NCI-H82 (cell line): ENCODE results near the gene PTP4A2.
"Not testable (repeated sequence)": the region's sequence is repeated elsewhere in the genome, so short reads cannot be mapped to it uniquely, and the experiment has no call there.

Experiments used
- DNase-seq: peaks from one replicate; lab custom pipeline; 2025; lab: John Stamatoyannopoulos, UW

Gene PTP4A2

GRCh38 chr1:31924839-31925238 lies 13.3 kb downstream of the PTP4A2 start:
- DNase-seq, result no peak

DNA sequence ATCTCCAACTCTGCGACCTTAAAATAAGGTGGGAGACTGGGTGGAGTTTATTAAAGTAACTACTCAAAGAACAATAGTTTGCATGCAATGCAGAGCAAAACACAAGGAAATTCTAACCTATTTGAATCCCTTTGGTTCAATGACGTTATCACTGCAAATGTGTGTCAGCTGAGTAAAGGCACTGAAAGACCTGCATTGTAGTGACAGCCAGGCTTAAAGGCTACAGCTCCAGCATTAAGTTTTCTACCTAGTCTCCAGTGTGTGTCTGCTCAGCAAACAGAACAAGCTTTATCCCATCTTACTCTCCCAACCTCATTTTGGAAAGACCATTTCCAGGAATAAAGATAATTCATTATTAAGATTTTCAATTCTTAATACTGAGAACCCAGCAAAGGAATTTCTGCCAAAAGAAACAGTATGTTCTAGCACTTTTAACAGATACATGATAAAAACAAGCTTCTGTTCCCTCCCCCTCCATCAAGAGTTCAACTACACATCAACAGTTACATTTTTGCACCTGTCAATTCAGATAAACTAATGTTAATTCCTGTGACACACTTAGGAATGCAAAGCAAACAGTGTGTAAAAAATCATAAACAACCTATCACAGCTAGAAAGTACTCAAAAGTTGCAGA lies 14.2 kb downstream of the PTP4A2 start:
- DNase-seq, result no peak

DNA sequence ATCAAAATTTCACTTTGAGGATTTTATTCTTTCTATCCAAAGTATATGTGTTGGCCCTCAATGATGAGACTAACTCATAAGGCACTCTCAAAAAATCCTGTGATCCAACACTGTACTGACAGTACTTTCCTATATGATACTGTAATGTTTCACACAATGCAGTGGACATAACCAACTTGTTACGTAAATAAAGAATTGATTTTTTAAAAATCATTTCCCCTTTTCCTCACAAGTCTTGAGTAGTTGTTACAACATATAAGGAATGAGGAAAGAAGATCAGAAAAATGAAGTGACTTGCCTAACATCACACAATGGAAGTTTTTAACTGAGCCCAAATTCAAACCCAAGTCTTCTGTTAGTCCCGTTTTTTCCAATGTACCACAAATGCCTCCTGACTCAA lies 17.2 kb downstream of the PTP4A2 start:
- DNase-seq, result no peak

GRCh38 chr1:31919591-31919990 lies 18.6 kb downstream of the PTP4A2 start:
- DNase-seq, result no peak

GRCh38 chr1:31915438-31915837 lies 22.7 kb downstream of the PTP4A2 start:
- DNase-seq, result no peak

GRCh38 chr1:31913968-31914367 lies 24.2 kb downstream of the PTP4A2 start:
- DNase-seq, result no peak

GRCh38 chr1:31912839-31913239 lies 25.3 kb downstream of the PTP4A2 start:
- no peak for DNase-seq

GRCh38 chr1:31911994-31912780 lies 26.0 kb downstream of the PTP4A2 start:
- peak; percentile 35 for DNase-seq

DNA sequence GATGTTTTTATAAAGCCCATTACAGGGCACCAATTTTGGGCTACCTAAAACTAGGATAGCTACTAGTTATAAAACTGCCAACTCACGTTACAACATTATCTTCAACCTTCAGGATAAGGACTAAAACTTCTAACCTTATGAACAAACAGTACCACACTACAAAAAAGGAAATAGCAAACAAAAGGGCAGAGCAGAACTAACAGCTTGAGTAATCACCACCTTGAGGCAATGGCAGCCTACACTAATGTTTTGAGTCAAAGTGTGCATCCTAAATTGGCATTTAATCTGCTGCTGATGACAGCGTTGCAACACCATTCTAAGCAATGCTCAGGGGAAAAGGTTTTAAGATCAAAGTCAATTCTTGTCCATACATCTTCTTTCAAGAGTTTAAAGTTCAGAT lies 27.2 kb downstream of the PTP4A2 start:
- no peak for DNase-seq

- no peak for DNase-seq
Observed at GRCh38 chr1:31909691-31910090, 28.5 kb downstream of the PTP4A2 start.

GRCh38 chr1:31906557-31906956 lies 31.6 kb downstream of the PTP4A2 start:
- DNase-seq, result no peak

DNA sequence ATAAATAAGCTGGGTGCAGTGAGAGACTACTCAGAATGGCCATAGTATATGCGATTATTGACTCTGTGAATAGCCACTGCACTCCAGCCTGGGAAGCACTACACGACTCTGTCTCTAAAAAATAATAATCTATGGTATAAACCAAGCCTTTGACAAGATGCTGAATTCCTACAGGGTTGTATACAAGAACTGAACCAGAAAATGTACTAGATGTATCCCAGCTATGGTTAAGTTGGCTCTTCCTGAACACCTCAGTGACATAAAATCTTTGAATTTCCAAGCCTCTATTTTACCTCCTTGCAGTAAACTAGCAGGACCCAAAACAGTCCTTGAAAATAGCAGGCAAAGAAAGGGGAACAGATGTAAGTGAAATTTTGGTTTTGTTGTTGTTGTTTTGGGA lies 32.5 kb downstream of the PTP4A2 start:
- DNase-seq, result no peak

DNA sequence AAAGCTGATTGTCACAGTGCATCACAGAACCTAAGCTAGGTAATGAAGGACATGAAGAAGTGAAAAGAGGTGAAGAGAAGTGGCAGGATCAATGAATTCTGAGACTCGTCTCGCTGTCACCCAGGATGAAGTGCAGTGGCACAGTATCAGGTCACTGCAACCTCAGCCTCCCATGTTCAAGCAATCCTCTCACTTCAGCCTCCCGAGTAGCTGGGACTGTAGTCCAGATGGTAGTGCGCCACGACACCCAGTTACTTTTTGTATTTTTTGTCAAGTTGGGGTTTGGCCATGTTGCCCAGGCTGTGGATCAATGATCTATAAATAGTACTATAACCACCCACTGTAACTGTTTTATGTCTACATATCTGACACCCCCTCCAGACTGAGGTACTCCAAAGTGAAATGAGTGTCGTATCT lies 33.1 kb downstream of the PTP4A2 start:
- DNase-seq, result no peak

DNA sequence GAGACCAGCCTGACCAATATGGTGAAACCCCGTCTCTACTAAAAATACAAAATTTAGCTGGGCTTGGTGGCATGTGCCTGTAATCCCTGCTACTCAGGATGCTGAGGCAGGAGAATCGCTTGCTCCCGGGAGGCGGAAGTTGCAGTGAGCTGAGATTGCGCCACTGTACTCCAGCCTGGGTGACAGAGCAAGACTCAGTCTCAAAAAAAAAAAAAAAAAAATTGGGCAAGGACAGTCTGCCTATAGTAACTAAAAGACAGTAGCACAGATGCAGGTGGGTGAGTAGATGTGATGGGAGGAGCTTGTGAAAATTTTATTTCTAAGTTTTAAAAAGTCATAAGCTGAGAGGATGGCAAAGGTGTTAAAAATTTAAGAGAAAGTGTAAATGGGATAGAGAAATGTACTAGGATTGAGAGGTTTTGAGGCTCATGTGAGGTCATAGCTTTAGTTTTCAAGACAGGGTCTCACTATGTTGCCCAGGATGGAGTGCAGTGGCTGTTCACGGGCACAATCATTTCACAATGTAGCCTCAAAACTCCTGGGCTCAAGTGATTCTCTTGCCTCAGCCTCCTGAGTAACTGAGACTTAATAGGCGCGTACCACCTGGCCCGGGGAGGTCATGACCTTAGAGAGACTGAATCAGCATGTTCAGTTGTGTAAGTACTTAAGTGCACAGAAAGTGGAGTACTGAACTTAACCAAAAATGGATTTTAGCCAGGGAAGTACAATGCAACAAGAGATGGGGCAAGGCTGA lies 33.7 kb downstream of the PTP4A2 start:
- DNase-seq, result peak; percentile 29

GRCh38 chr1:31902510-31902860 lies 35.7 kb downstream of the PTP4A2 start:
- no peak for DNase-seq

DNA sequence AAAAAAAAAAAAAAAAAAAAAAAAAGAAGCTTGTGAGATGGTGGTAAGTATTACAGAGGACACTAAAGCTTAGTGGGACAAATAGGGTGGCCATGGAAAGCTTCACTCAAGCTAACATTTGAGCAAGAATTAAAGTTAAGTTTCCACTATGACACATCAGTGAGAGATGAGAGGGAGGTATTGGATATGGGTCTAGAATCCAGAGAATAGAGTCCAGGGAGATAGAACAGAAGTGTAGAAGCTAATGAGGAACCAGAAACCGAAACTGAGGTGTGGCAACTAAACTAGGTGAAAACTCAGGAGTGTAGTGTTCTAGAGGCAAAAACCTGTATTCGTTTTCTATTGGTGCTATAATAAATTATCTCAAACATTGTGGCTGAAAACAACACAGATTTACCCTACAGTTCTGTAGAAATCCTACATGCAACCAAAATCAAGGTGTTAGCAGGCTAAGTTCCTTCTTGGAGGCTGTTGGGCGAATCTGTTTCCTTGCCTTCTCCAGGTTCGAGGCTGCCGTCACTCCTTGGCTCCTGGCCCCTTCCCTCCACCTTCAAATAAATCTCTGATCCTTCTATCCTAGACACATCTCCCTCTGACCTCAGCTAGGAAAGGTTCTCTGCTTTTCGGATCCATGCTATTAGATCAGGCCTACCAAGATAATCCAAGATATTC lies 36.2 kb downstream of the PTP4A2 start:
- DNase-seq, result no peak

DNA sequence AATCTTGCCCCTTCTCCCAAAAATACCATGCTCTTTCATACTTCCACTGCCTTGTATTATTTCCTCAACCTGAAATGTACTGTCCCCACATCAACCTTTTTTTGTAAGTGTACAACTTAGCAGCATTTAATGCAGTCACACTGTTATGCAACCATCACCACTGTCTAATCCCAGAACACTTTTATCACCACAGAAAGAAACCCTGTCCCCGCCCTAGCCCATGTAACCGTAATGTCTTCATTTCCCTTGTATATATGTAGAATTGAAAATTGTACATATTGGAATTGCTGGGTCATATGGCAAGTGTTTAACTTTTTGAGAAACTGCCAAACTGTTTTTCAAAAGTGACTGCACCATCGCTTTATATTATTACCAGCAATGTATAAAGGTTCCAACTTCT lies 37.4 kb downstream of the PTP4A2 start:
- DNase-seq, result no peak

DNA sequence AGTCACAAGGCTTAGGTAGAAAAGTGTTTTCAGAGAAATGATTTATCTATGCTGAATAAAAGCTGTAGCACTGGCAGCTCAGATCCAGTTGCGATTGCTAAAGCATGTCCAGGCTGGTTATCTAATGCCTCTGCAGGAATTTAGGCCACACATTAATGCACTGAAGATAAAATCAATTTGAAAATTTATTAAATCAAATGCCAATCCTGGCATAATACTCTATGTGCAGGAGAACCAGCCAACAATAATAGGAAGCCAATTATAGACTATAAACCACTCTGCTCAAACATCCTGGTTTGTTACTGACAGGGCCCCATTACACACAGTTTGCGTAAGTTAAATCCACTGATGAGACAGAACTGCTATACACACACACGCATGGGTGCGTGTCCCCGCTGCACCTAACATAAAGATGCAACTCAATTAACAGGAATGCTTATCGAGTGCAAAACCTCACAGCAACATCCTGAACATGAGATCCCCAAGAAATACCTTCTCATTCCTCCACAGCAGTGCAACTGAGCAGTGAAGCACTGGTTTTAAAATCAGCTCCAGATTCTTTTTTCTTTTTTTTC lies 40.6 kb downstream of the PTP4A2 start:
- DNase-seq, result no peak

GRCh38 chr1:31895474-31896198 lies 42.5 kb downstream of the PTP4A2 start:
- not testable (repeated sequence) for DNase-seq

GRCh38 chr1:31891280-31891679 lies 46.9 kb downstream of the PTP4A2 start:
- no peak for DNase-seq

- DNase-seq, result no peak
Observed at GRCh38 chr1:31888291-31888690, 49.9 kb downstream of the PTP4A2 start.

GRCh38 chr1:31886866-31887265 lies 51.3 kb downstream of the PTP4A2 start:
- no peak for DNase-seq
